Measurements from ENCODE around the gene CCZ1.

DNA sequence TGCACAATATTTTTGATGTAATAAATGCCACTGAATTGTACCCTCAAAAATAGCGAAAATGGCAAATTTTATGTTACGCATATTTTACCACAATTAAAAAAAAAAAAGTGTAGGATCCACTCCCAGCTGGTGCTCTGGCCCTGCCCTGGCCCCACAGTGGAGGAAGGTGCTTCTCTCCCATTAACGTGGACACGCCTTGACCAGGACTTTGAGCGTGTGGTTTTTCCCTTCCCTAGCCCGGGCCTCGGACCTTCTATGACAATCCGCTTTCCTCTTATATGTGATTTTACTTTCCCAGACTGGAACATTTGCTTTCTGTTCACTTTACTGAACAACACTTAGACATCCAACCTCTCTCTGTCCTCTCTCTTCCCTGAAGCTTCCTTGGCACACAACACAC lies 47.6 kb upstream of the CCZ1 start:
- TF ChIP-seq POLR2A (IDR thresholded peaks at IDR 0.05; ENCODE audit: low read depth, low read length) = no peak
- no peak for TF ChIP-seq POLR2AphosphoS5 (IDR thresholded peaks at IDR 0.05; ENCODE audit: low read depth, low read length)

Data from GM12892 (cell line).